Transverse colon (tissue), 3 donors: ENCODE data around the gene ZNF324B.

ENCODE experiments used
- POLR2A ChIP-seq: fragments of 450-650 bp; IDR thresholded peaks from one replicate; pipeline ENCODE4 v1.6.1; 2016; ENCODE audit warnings: antibody characterized with exemption, mild to moderate bottlenecking, moderate library complexity
- TF ChIP-seq, protein P1 (sequence below), 5 experiments: fragments of 200-600 bp in 3 of 5; fragments of 450-650 bp in 2 of 5; sonication (generic) in 3 of 5; IDR thresholded peaks; 1 replicate in 2 of 5; 2 replicates in 3 of 5; pipeline ENCODE4 v1.5.1; 2016 to 2017; ENCODE audit warnings: antibody characterized with exemption in 5 of 5, inconsistent platforms in 3 of 5, mild to moderate bottlenecking in 2 of 5, moderate library complexity in 1 of 5

- TF ChIP-seq, protein P1, sequence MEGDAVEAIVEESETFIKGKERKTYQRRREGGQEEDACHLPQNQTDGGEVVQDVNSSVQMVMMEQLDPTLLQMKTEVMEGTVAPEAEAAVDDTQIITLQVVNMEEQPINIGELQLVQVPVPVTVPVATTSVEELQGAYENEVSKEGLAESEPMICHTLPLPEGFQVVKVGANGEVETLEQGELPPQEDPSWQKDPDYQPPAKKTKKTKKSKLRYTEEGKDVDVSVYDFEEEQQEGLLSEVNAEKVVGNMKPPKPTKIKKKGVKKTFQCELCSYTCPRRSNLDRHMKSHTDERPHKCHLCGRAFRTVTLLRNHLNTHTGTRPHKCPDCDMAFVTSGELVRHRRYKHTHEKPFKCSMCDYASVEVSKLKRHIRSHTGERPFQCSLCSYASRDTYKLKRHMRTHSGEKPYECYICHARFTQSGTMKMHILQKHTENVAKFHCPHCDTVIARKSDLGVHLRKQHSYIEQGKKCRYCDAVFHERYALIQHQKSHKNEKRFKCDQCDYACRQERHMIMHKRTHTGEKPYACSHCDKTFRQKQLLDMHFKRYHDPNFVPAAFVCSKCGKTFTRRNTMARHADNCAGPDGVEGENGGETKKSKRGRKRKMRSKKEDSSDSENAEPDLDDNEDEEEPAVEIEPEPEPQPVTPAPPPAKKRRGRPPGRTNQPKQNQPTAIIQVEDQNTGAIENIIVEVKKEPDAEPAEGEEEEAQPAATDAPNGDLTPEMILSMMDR (IDR thresholded peaks at IDR 0.05), result no peak
- no peak for TF ChIP-seq POLR2A
These were observed 10.9 kb upstream of the ZNF324B start for GRCh38 chr19:58440556-58440955.
